ENCODE measurements around the gene MFF.

The MFF gene, protein sequence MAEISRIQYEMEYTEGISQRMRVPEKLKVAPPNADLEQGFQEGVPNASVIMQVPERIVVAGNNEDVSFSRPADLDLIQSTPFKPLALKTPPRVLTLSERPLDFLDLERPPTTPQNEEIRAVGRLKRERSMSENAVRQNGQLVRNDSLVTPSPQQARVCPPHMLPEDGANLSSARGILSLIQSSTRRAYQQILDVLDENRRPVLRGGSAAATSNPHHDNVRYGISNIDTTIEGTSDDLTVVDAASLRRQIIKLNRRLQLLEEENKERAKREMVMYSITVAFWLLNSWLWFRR

DNA sequence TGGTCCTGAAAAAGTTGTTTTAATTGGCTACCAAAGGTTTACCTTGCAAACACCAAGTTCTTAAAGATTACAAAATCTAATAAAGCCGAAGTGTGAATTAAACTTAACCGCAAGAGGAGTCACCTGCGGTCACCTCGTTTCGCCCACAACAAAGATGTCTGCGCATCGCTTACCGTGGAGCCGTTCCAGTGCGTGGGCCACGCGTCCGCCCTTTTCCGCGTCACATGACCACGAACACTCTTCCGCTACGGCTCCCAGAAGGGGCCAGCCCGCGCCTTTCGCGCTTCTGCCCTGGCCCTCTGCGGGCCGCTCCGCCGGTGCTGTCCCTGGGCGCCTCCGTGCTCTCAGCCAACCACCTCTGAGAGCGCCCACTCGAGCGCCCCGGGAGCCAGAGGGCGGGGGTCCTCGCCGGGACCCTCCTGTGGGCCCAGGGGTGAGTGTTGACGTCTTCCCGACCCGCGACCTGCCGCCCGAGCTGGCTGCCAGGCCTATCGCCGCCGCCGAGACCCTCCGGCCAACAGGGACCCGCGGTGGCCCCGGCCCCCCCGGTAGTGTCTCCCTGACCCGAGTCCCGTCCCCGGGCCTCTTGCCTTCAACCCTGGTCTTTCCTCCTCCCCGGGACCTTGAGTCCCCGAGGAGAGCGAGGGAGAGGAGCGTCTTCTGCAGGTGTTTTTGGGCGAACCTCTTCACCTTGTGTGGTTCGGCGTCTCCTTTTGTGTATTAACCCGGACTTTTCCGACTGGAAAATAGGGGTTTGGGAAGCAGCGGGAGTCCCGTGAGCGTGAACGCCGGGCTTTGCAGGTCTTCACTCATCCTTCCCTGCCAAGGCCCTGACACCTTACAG, at the start of gene MFF:
Gene MFF, plus strand, starts transcription at position 257 of the 844 bp plus-strand sequence. CDS start 5,415 bp downstream, outside the sequence.
- DNase-seq (ENCODE audit: extremely low spot score, insufficient read length, low read depth) (peak; percentile 91), FAIRE-seq (peak; percentile 96)

GRCh38 chr2:227280895-227281294, 44.2 kb upstream of the MFF start:
- no peak for FAIRE-seq
- DNase-seq (ENCODE audit: extremely low spot score, insufficient read length, low read depth) = no peak

DNA sequence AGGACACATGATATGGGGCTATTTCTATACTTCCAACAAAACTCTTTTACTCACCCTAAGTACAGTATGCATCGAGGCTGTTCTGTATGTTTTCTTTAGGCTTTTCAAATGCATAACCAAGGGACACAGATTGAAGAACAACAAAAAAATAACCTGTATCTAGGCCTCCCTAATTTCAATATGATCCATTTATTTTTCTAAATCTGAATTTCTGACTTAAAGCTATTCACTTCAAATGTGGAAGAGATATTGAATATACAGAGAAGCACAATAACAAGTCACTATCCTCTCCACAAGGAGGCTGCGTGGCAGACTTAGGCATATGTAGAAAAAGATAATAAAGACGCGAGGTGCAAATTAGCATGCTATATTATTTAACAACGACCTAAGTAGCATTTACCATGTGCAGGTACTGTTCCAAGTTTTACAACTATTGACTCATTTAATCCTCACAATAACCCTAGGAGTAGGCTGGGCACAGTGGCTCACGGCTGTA, 39.3 kb upstream of the MFF start:
- DNase-seq (ENCODE audit: extremely low spot score, insufficient read length, low read depth) (no peak), FAIRE-seq (no peak)

- FAIRE-seq (no peak), DNase-seq (ENCODE audit: extremely low spot score, insufficient read length, low read depth) (no peak)
Measured at GRCh38 chr2:227287771-227288170, 37.3 kb upstream of the MFF start.

GRCh38 chr2:227292314-227292713, 32.7 kb upstream of the MFF start:
- FAIRE-seq = no peak
- DNase-seq (ENCODE audit: extremely low spot score, insufficient read length, low read depth) = no peak

- DNase-seq (ENCODE audit: extremely low spot score, insufficient read length, low read depth) (no peak), FAIRE-seq (no peak)
Measured at GRCh38 chr2:227293531-227293930, 31.5 kb upstream of the MFF start.

- FAIRE-seq (no peak), DNase-seq (ENCODE audit: extremely low spot score, insufficient read length, low read depth) (no peak)
Measured at GRCh38 chr2:227295806-227296205, 29.2 kb upstream of the MFF start.

DNA sequence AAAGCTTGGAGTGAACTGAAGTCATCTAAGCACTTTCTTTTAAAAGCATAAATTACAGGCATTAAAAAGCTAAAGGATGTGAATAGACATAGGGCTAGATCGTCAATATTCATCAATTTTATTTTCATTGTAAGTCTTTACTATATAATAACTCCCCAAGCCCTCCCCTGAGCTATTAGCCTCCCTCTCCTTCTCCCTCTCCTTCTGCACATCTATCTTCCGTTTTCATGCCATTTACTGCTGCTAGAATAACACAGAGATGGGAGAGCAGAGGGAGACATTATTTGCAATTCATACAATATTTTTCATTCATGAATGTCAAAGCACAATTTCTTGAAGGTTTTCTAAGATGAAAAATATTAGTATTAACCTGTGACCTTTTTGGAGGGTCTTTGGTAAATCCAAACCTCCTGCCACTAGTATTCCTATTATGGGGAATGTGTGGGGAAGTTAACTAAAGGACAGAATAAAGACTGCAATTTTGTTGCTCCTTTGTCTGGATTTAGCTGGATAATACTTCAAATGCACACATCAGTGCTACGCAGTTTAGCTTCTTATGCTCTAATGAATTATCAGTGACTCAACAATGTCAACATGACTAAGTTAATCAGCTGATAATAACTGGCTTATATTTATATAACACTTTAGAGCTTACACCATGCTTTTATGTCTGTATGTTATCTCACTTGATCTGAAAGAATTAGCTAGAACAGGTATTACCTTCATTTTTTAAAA, 28.2 kb upstream of the MFF start:
- no peak for DNase-seq (ENCODE audit: extremely low spot score, insufficient read length, low read depth)
- no peak for FAIRE-seq

DNA sequence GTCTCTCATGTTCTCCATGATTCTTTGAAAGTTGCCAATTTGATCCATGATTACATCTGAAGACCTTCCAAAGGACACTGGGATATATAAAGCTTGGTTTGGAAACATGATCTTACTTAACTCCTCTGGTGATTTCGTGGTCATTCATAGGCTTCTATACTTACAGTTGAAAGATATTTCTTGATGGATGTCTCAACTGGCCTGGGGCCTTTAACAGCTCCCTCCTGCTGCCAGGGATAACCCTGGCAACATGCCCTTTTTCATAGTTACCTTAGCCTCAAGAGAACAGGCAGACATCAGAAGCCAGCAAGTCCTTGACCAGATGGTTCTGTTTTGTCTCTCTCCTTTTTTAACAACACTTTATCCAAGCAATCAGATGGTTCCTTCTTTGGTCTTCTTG, 23.5 kb upstream of the MFF start:
- DNase-seq (ENCODE audit: extremely low spot score, insufficient read length, low read depth) (no peak), FAIRE-seq (no peak)

DNA sequence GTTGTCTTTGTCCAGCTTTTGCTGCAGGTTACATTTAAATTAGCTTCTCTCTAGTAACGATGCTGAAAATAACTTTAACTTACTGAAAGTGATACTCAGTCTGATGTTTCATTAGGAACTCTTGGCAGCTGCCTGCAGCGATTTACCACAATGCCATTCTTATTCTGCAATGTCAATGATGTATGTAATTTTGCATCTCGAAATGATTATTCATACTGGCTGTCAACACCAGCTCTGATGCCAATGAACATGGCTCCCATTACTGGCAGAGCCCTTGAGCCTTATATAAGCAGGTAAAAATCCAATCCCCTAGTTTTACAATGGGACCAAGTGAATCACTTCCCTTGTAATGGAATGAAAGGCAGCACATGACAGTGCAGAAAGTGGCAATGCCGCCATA, 16.3 kb upstream of the MFF start:
- no peak for DNase-seq (ENCODE audit: extremely low spot score, insufficient read length, low read depth)
- FAIRE-seq = peak; percentile 66

GRCh38 chr2:227310756-227311110, 14.3 kb upstream of the MFF start:
- DNase-seq (ENCODE audit: extremely low spot score, insufficient read length, low read depth) (no peak), FAIRE-seq (no peak)

- FAIRE-seq (no peak), DNase-seq (ENCODE audit: extremely low spot score, insufficient read length, low read depth) (no peak)
Measured at GRCh38 chr2:227311861-227312506, 13.1 kb upstream of the MFF start.

- FAIRE-seq (no peak), DNase-seq (ENCODE audit: extremely low spot score, insufficient read length, low read depth) (no peak)
Measured at GRCh38 chr2:227312579-227312978, 12.5 kb upstream of the MFF start.

DNA sequence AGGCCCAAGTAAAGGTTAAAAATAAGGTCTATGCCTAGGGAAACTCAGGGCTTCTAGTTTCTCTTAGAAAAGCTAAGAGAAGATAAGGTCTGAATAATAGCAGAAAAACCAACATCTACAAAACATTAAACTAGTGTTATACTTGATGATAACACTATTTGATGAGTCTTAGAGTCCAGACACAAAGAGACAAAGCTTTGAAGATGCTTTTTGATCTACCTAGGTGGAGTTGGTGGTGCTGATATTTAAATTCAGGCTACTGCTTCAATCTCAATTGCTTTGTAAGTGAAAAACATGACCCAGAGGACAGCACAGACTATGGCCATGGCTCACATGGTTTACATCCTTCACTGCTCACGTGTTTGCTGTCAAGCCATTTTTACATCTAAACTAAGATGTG, 11.7 kb upstream of the MFF start:
- FAIRE-seq (no peak), DNase-seq (ENCODE audit: extremely low spot score, insufficient read length, low read depth) (no peak)

DNA sequence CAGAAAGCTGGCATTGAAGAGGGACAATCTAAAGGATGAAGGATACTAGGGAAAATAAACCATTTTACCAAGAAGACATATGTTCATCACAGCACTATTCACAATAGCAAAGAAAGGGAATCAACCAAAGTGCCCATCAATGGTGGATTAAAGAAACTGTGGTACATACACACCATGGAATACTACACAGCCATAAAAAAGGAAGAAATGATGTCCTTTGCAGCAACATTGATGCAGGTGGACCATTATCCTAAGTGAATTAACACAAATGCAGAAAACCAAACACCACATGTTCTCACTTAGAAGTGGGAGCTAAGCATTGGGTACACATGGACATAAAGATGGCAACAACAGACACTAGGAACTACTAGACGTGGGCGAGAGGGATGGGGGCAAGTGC, 7.2 kb upstream of the MFF start:
- FAIRE-seq = no peak
- DNase-seq (ENCODE audit: extremely low spot score, insufficient read length, low read depth) = no peak

GRCh38 chr2:227320305-227321094, 4.6 kb upstream of the MFF start:
- DNase-seq (ENCODE audit: extremely low spot score, insufficient read length, low read depth) = no peak
- FAIRE-seq = no peak

- FAIRE-seq = no peak
- no peak for DNase-seq (ENCODE audit: extremely low spot score, insufficient read length, low read depth)
Measured at GRCh38 chr2:227322530-227323205, 2.4 kb upstream of the MFF start.

DNA sequence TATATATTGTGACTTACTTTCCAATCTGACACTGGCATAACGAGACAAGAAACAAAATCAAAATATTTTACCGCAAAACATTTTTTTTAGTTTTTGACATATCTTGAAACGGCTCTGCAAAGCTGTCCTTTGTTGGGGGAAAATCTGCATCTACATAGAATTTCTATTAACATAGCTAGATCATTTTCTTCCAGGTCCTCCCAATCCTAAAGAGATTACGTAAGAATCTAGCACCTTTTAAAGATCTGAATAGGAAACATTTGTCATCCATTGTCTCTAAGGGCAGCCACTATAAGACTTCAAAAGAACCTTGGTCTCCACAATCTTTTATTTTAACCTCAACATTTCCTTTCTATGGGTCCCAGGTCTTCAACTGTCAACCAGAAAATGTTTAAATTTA, 1.2 kb upstream of the MFF start:
- DNase-seq (ENCODE audit: extremely low spot score, insufficient read length, low read depth) (no peak), FAIRE-seq (no peak)

DNA sequence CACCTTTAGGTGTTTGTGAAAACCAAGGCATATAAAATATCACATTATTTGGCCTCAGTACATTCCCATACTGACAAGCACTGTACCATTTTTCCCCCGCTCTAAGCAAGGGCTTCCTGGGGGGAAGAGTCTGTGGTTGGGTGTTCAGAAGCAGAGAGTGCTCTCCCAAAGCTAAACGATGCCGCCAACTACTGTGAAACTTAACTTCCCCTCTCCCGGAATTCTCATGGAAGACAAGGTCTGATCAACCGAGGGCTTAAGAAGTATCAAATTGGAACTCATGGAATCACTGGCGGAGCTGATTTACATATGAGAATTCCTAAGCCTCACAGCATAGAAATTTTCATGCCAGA, 433 bp upstream of the MFF start:
- DNase-seq (ENCODE audit: extremely low spot score, insufficient read length, low read depth) = no peak
- FAIRE-seq = no peak

Measured in GM18507 (cell line).